GM12801 (cell line): ENCODE results near the gene CDHR1.

Source experiments
- TF ChIP-seq, protein P1 (sequence below): IDR thresholded peaks from one replicate; pipeline ENCODE4 v1.5.1; 2011; ENCODE audit warnings: control low read depth; ENCODE audit not compliant: insufficient read length; ENCODE audit errors: extremely low read depth

Gene CDHR1

DNA sequence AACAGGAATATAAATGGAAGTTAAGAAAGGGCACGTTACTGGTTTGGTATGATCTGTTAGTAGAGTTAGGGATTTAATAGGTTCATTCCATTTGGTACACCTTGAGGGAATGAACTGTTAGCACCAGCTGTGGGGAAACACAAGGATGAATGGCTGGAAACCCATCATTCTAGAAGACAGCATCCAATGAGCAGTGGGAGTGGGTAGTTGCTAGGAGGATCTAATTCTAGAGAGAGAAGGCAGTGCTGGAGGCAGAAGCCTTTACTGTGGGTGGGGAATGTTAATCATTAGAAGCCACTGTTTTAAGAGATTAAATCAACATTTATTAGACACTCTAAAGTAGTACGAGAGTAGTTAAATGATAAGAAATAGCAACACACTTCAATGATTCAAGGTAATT, 36.3 kb upstream of the CDHR1 start:
- TF ChIP-seq, protein P1, sequence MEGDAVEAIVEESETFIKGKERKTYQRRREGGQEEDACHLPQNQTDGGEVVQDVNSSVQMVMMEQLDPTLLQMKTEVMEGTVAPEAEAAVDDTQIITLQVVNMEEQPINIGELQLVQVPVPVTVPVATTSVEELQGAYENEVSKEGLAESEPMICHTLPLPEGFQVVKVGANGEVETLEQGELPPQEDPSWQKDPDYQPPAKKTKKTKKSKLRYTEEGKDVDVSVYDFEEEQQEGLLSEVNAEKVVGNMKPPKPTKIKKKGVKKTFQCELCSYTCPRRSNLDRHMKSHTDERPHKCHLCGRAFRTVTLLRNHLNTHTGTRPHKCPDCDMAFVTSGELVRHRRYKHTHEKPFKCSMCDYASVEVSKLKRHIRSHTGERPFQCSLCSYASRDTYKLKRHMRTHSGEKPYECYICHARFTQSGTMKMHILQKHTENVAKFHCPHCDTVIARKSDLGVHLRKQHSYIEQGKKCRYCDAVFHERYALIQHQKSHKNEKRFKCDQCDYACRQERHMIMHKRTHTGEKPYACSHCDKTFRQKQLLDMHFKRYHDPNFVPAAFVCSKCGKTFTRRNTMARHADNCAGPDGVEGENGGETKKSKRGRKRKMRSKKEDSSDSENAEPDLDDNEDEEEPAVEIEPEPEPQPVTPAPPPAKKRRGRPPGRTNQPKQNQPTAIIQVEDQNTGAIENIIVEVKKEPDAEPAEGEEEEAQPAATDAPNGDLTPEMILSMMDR = no peak

DNA sequence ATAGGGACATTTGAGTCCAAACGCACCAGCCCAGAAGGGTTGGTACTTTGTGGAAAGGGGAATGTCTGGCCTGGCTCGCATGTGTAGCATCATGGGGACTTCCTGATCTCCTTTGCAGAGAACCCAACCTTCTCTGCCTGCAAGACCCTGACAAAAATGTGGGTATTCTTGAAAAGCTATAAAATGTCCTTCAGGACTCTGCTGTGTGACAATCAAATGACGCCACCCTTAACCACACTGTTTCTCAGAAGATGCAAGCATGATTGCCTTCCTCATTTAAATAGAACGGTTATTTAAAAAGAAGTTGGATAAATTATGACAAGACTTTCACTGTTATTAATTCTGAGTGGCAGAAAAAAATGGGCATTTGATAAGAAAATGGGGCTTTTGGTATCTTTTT, 35.8 kb upstream of the CDHR1 start:
- TF ChIP-seq, protein P1 = no peak

- TF ChIP-seq, protein P1 = no peak
These were observed 35.2 kb upstream of the CDHR1 start for GRCh38 chr10:84159076-84159685.

GRCh38 chr10:84160663-84161362, 33.5 kb upstream of the CDHR1 start:
- TF ChIP-seq, protein P1 = no peak

DNA sequence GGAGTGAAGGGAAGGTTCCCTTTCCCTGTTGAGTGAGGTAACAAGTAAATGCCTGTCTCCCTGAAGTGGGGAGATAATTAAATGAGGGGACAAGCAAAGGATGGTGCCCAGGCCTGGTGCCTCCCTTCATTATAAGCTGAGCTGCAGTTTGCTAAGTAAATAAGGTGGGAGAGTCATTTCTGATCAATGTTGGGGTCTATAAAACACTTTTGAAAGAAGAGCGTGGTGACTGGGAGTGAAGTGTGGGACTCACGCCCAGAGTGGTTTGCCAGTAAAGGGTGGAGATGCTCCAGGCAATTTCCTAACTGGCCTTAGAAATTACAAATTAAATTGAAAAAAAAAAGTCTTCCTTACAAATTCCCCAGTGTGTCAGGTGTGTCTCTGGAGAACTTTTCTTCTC, 30.3 kb upstream of the CDHR1 start:
- TF ChIP-seq, protein P1 = no peak

DNA sequence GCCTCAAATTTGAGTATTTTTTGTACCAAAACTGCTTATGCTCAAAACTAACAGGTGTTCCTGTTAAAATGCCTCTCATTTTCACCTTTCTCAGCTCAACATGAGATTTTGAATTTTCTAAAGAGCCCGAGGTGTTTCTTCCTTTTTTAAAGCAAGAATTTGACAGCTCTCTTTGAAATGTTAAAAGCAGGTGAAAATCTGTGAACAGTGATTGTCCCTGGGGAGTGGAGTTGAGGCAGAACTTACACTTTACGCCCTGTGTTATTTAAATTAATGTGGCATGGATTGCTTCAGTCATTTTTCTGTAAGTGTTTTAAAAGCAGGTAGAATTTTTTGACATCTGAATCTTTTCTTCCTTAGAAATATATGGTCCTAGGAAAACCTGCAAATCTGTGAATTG, 29.9 kb upstream of the CDHR1 start:
- TF ChIP-seq, protein P1 = no peak

DNA sequence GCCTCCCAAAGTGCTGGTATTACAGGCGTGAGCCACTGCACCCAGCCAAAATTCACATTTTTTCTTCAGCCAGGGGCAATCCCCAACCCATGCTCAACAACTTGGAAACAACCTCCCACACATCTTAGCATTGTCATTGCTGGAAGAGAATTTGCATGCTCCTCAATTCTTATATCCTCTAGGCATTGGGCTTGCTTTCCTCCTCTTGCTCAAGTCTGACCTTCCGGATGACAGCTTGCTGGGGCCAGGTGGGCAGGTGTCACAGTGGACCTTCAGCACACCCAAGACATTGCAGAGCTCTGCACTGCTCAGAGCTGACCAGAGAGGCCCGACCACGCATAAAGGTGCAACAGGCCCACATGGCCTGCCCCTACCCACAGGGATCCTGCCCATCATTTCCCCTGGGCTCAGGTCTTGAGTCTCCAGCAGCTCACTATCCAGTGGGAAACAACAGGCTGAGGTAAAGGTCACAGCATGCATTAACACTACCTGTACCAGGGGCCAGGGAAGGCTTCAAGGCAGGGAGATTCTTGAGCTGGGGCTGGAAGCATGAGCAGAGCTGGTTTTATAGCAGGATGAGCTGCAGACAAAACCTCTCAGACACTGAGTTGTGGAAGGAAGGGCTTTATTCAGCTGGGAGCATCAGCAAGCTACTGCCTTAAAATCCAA, 27.6 kb upstream of the CDHR1 start:
- TF ChIP-seq, protein P1 = no peak
